OCI-LY1 (cell line): ENCODE measurements around the gene CPA2.

Source experiments
- H2AFZ ChIP-seq: fragments of 200-600 bp; sonication (generic), shearing (Covaris generic); 2 replicates; pipeline ENCODE4 v1.6.0; 2014; ENCODE audit warnings: antibody characterized with exemption, mild to moderate bottlenecking, low read length
- H3F3A ChIP-seq: fragments of 200-600 bp; sonication (generic), shearing (Covaris generic); 2 replicates; pipeline ENCODE4 v1.6.0; 2014; ENCODE audit warnings: mild to moderate bottlenecking, antibody characterized with exemption, low read length, moderate library complexity; ENCODE audit not compliant: insufficient read depth
- H3K27ac ChIP-seq: fragments of 200-600 bp; sonication (generic); 2 replicates; pipeline ENCODE4 v1.5.1; 2014; ENCODE audit warnings: low read length, mixed run types, mild to moderate bottlenecking, low read depth; ENCODE audit not compliant: poor library complexity, severe bottlenecking
- H3K27me3 ChIP-seq: fragments of 200-600 bp; sonication (generic); 2 replicates; pipeline ENCODE4 v1.6.0; 2014; ENCODE audit warnings: antibody characterized with exemption, mild to moderate bottlenecking, low read length, moderate library complexity; ENCODE audit not compliant: insufficient read depth
- H3K36me3 ChIP-seq: fragments of 200-600 bp; sonication (generic); 2 replicates; pipeline ENCODE4 v1.6.1; 2014; ENCODE audit warnings: mild to moderate bottlenecking, antibody characterized with exemption, low read length, moderate library complexity, mixed read lengths; ENCODE audit not compliant: insufficient read depth
- H3K4me1 ChIP-seq: fragments of 200-600 bp; sonication (generic); 2 replicates; pipeline ENCODE4 v1.5.1; 2014; ENCODE audit warnings: mild to moderate bottlenecking, low read length, moderate library complexity; ENCODE audit not compliant: insufficient read depth, severe bottlenecking
- H3K4me2 ChIP-seq: fragments of 200-600 bp; sonication (generic), shearing (Covaris generic); 2 replicates; pipeline ENCODE4 v1.6.1; 2014; ENCODE audit warnings: low read length
- H3K4me3 ChIP-seq: fragments of 200-600 bp; sonication (generic); 2 replicates; pipeline ENCODE4 v1.5.1; 2014; ENCODE audit warnings: low read length, low read depth, mild to moderate bottlenecking, mixed read lengths; ENCODE audit not compliant: poor library complexity, severe bottlenecking
- H3K79me2 ChIP-seq: fragments of 200-600 bp; shearing (Covaris generic); 2 replicates; pipeline ENCODE4 v1.6.1; 2016; ENCODE audit warnings: mixed run types, low read length, mixed read lengths; ENCODE audit not compliant: insufficient read depth
- H3K9ac ChIP-seq: fragments of 200-600 bp; sonication (generic), shearing (Covaris generic); 2 replicates; pipeline ENCODE4 v1.6.1; 2014; ENCODE audit warnings: mild to moderate bottlenecking, low read length, mixed read lengths
- H3K9me2 ChIP-seq: fragments of 200-600 bp; sonication (generic), shearing (Covaris generic); 2 replicates; pipeline ENCODE4 v1.6.1; 2014; ENCODE audit warnings: low read depth, mild to moderate bottlenecking, low read length, mixed read lengths
- H3K9me3 ChIP-seq: fragments of 200-600 bp; shearing (Covaris generic); 2 replicates; pipeline ENCODE4 v1.6.1; 2014; ENCODE audit warnings: low read length, mixed read lengths
- H4K20me1 ChIP-seq: fragments of 200-600 bp; sonication (generic), shearing (Covaris generic); 2 replicates; pipeline ENCODE4 v1.6.0; 2016; ENCODE audit warnings: mild to moderate bottlenecking, low read length; ENCODE audit not compliant: insufficient read depth
- CTCF ChIP-seq: fragments of 200-600 bp; sonication (generic), shearing (Covaris generic); IDR thresholded peaks from 2 replicates; pipeline ENCODE4 v1.5.1; 2017; ENCODE audit warnings: mild to moderate bottlenecking, antibody characterized with exemption, low read length, moderate library complexity, mixed read lengths
- EZH2 ChIP-seq: fragments of 200-600 bp; sonication (generic), shearing (Covaris generic); IDR thresholded peaks from 2 replicates; pipeline ENCODE4 v1.8.0; 2017; ENCODE audit warnings: borderline replicate concordance, mixed run types, mild to moderate bottlenecking, antibody characterized with exemption, low read length, moderate library complexity, mixed read lengths

Gene CPA2

GRCh38 chr7:130322615-130323014 is 56.0 kb downstream of the CPA2 start:
- Histone ChIP-seq H2AFZ (no peak overlapping the region), H4K20me1 (no peaks in the 10 kb centered on the region), H3K36me3 (no peaks in the 10 kb centered on the region; the same call in 1 of the 2 replicates), H3K9ac (no peak overlapping the region), H3K4me2 (no peak overlapping the region), H3K4me3 (no peak overlapping the region), H3F3A (no peaks in the 10 kb centered on the region), H3K79me2 (no peaks in the 10 kb centered on the region), H3K9me2 (no peaks in the 10 kb centered on the region), H3K27me3 (peaks cover 9% of the 10 kb centered on the region; the same call in 1 of the 2 replicates), H3K27ac (no peak overlapping the region), H3K4me1 (no peaks in the 10 kb centered on the region), H3K9me3 (0 out of 2 replicates have a peak, but pooled peaks cover 4% of the 10 kb centered on the region)
- TF ChIP-seq EZH2 (no peak), CTCF (no peak)

GRCh38 chr7:130324306-130324943 is 57.8 kb downstream of the CPA2 start:
- Histone ChIP-seq H4K20me1 (no peaks in the 10 kb centered on the region), H3K9me3 (0 out of 2 replicates have a peak, but pooled peaks cover 4% of the 10 kb centered on the region), H3K4me3 (no peak overlapping the region), H3K27ac (no peak overlapping the region), H3K36me3 (no peaks in the 10 kb centered on the region), H3K79me2 (no peaks in the 10 kb centered on the region), H3K27me3 (peaks cover 6% of the 10 kb centered on the region; the same call in 1 of the 2 replicates), H3K4me2 (no peak overlapping the region), H2AFZ (no peak overlapping the region), H3K4me1 (no peaks in the 10 kb centered on the region), H3K9ac (no peak overlapping the region), H3K9me2 (no peaks in the 10 kb centered on the region), H3F3A (no peaks in the 10 kb centered on the region)
- TF ChIP-seq CTCF (no peak), EZH2 (no peak)

DNA sequence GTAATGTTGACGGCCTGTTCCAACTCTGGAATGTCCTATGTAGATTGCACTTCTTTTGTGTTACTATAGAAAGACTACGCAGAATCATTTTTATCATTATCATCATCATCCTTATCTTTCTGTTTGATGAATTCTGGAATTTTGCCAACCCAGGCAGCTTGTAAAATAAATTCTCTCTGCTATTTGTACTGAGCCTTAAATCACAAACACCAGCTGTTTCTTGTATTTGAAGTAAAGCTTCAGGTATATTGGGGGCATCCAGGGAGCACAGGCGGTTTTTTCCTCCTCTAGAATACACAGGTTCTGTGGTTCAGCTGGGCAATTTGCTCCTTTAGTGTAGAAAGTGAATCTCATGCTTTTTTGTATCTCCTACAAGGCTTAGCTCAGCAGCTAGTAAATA is 63.0 kb downstream of the CPA2 start:
- Histone ChIP-seq H3K79me2 (no peaks in the 10 kb centered on the region), H3K9me2 (no peaks in the 10 kb centered on the region), H4K20me1 (no peaks in the 10 kb centered on the region), H3K9me3 (no peaks in the 10 kb centered on the region), H3K9ac (no peak overlapping the region), H3K4me3 (no peak overlapping the region), H3K36me3 (no peaks in the 10 kb centered on the region; the same call in 1 of the 2 replicates), H3K4me2 (no peak overlapping the region), H2AFZ (no peak overlapping the region), H3F3A (no peaks in the 10 kb centered on the region), H3K4me1 (no peaks in the 10 kb centered on the region), H3K27ac (no peak overlapping the region), H3K27me3 (0 out of 2 replicates have a peak, but pooled peaks cover 9% of the 10 kb centered on the region)
- no peak for TF ChIP-seq CTCF
- TF ChIP-seq EZH2, result no peak
